ENCODE results near the gene NABP1.

Gene NABP1

GRCh38 chr2:191679818-191680600, 2.1 kb downstream of the NABP1 start:
- TF ChIP-seq CTCF (IDR thresholded peaks at IDR 0.05) = no peak

- no peak for TF ChIP-seq CTCF (IDR thresholded peaks at IDR 0.05)
Measured at GRCh38 chr2:191680639-191681038, 2.7 kb downstream of the NABP1 start.

- TF ChIP-seq CTCF (IDR thresholded peaks at IDR 0.05) = no peak
Measured at GRCh38 chr2:191682126-191682525, 4.2 kb downstream of the NABP1 start.

GRCh38 chr2:191686066-191686465, 8.1 kb downstream of the NABP1 start:
- TF ChIP-seq CTCF (IDR thresholded peaks at IDR 0.05) = no peak

- no peak for TF ChIP-seq CTCF (IDR thresholded peaks at IDR 0.05)
Measured at GRCh38 chr2:191686729-191687128, 8.8 kb downstream of the NABP1 start.

- no peak for TF ChIP-seq CTCF (IDR thresholded peaks at IDR 0.05)
Measured at GRCh38 chr2:191687867-191688266, 9.9 kb downstream of the NABP1 start.

- no peak for TF ChIP-seq CTCF (IDR thresholded peaks at IDR 0.05)
Measured at GRCh38 chr2:191688934-191689695, 11.2 kb downstream of the NABP1 start.

All from LNCAP (cell line).